ENCODE data around the gene ZNF329.
A peak's percentile ranks its signal among the peaks of the same experiment; 100 is the strongest.

Gene ZNF329

DNA sequence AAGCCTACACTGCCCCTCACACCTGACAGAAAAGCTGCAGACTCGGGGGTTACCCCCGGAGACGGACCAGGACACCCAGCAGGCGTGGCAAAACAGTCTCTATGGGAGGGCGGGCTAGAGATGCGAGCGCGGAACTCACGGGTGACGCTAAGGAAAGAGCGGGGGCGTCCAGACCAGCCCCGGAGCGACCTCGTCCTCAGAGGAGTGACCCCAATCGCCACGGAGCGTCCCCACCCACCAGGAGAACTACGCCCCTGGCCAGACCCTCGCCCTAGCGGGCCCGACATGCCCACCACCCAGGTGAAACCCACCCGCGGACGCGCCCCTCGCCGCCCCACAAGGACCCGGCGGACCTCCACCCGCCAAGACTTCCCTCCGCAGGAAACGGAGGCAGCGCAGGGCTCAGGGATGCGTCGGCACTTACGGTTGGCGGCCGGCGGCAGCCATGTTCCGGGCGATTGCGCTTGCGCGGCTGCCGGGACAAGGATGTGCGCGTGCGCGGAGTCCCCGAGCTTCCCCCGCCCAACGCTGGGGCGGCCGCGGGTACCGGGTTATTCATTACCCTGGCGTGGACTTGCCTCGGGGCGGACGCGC is at the start of gene ZNF329:
TSS of gene ZNF329 (minus strand) at position 462 of the 594 bp plus-strand sequence. CDS start 21,286 bp downstream, outside the sequence.
- FAIRE-seq = no peak
- no peak for TF ChIP-seq CTCF (IDR thresholded peaks at IDR 0.05; ENCODE audit: insufficient read depth, missing control alignments)
- peak; percentile 78 for DNase-seq (ENCODE audit: insufficient read length, low spot score)

- TF ChIP-seq CTCF (IDR thresholded peaks at IDR 0.05; ENCODE audit: insufficient read depth, missing control alignments) = no peak
- no peak for DNase-seq (ENCODE audit: insufficient read length, low spot score)
- FAIRE-seq = no peak
Measured at GRCh38 chr19:58196901-58197616, 46.5 kb upstream of the ZNF329 start.

DNA sequence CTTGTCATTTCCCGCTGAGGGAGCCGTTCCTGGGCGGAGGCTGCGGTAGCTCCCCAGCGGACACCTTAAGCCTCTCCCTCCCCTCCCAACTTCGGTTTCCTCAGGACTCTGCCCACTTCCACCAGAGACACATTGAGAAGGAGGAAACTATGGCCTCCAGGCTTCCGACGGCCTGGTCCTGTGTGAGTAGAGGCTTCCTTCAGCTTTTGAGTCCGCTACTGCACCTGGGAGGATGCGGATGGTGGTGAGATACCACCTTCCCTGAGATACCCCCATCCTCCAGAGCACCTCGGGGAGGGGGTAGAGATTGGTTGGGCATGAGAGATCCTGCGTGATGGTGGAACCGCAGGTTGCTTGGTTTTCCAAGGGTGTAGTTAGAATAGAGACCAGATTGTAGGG is 33.2 kb upstream of the ZNF329 start:
- TF ChIP-seq CTCF (IDR thresholded peaks at IDR 0.05; ENCODE audit: insufficient read depth, missing control alignments) = no peak
- no peak for DNase-seq (ENCODE audit: insufficient read length, low spot score)
- no peak for FAIRE-seq

DNA sequence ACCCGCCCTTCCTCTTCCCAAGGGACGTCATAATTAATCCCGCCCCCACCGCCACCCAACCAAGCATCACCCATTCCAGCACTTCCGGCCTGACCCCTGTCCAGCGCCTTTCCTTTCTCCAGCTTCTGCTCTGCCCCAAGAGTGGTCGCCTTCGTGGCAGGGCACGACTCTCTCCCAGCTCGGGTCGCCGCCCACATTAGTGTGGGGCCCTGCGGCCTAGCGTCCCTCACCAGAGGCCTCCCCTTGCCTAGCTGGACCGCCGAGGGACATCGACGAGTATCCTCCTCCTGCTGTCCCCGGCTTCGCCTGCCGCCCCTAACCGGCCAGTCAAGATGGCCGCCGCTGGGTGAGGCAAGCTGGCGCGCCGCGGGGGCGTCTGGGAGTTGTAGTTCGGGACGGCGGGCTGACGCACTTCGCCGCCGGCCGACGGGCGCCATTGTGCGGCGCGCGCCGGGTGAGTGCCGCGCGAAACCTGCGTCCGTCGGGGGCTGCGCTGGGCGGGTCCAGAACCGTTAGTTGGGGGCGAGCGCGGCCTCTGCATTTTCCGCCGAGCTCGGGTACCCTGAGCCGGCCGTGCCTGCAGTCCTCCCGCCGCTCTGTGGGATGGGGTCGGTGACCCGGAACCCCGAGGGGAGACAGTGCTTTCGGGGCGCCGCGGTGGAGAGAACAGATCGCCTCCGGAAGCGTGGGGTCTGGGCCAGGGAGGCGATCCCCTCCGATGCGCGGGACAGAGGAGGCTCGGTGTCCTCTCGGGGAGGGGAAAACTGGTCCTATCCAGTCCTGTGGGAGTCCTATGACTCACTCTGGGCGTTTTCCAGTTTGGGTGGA is 32.6 kb upstream of the ZNF329 start, which contains the start of gene ZNF274:
TSS of gene ZNF274 (plus strand) at position 73 of the 828 bp plus-strand sequence. CDS start 905 bp downstream, outside the sequence.
- DNase-seq (ENCODE audit: insufficient read length, low spot score) (peak; percentile 71), FAIRE-seq (no peak)

DNA sequence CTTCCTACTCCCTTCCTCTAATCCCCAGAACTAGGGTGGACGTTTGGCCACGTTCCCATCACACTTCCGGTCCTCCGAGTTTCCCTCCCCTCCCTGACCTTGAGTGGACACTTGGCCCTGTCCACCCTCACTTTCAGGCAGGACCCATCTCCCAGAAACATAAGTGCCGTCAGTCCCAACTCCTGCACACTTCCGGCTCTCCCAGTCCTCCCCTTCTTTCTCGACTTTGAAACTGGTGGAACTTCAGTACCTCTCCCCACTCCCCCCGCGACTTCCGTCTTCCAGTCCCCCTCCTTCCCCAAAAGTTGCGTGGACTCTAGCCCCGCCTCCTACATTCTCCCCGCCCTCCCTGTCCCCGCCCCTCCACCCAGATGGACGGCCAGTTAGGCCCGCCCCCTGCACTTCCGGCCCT is 32.0 kb upstream of the ZNF329 start:
- TF ChIP-seq CTCF (IDR thresholded peaks at IDR 0.05; ENCODE audit: insufficient read depth, missing control alignments) = no peak
- FAIRE-seq = no peak
- DNase-seq (ENCODE audit: insufficient read length, low spot score) = no peak

More for the DNA sequence above, 32.6 kb upstream of the ZNF329 start, which contains the start of gene ZNF274:
- TF ChIP-seq CTCF (IDR thresholded peaks at IDR 0.05; ENCODE audit: insufficient read depth, missing control alignments) = no peak

GRCh38 chr19:58181902-58182576 is 31.4 kb upstream of the ZNF329 start:
- TF ChIP-seq CTCF (IDR thresholded peaks at IDR 0.05; ENCODE audit: insufficient read depth, missing control alignments) = peak; percentile 49
- DNase-seq (ENCODE audit: insufficient read length, low spot score) = no peak
- FAIRE-seq = no peak

All from D721Med (cell line).